SK-N-SH (cell line): ENCODE results near the gene KDELR1. TPM values are rescaled to one million over a fixed set of nuclear protein-coding genes. Genes with fewer than 3 reads are reported as not detected.
"Not testable (repeated sequence)": the region's sequence is repeated elsewhere in the genome, so short reads cannot be mapped to it uniquely, and the experiment has no call there.

ENCODE experiments used
- CTCF ChIA-PET: fragments of 300-600, 350-600 bp; formaldehyde crosslinking; extraction: SDS; loops from one replicate; lab custom pipeline; 2021; lab: Yijun Ruan, JAX
- POLR2A ChIA-PET: fragments of 350-600 bp; sonication (Branson Sonifier 250); formaldehyde crosslinking; extraction: SDS; loops from one replicate; lab custom pipeline; 2020; ENCODE audit warnings: antibody characterized with exemption, inconsistent platforms; lab: Yijun Ruan, JAX
- DNase-seq: peaks from one replicate; pipeline ENCODE4 v3.0.0; 2012
- H2AFZ ChIP-seq: fragments of 200-600 bp; sonication (generic); 2 replicates; pipeline ENCODE4 v1.8.1; 2016; ENCODE audit warnings: antibody characterized with exemption, mild to moderate bottlenecking, low read depth
- H3F3A ChIP-seq: fragments of 200-600 bp; sonication (generic); replicated peaks from 2 replicates; pipeline ENCODE3; 2016; ENCODE audit warnings: antibody characterized with exemption, mild to moderate bottlenecking; ENCODE audit not compliant: insufficient read depth
- H3K27ac ChIP-seq, 2 experiments: fragments of 200-500 bp in 1 of 2; fragments of 200-600 bp in 1 of 2; sonication (Bioruptor generic) in 1 of 2; sonication (generic), shearing (Covaris generic) in 1 of 2; 2 replicates each; pipeline versions ENCODE4 v1.5.1 to v1.6.1; 2014 to 2016; ENCODE audit warnings: low read depth in 2 of 2, inconsistent platforms in 1 of 2, low read length in 1 of 2, mild to moderate bottlenecking in 1 of 2, mixed read lengths in 1 of 2
- H3K27me3 ChIP-seq: fragments of 200-600 bp; sonication (generic), shearing (Covaris generic); 2 replicates; pipeline ENCODE4 v1.6.1; 2016; ENCODE audit warnings: mixed run types; ENCODE audit not compliant: insufficient read depth
- H3K36me3 ChIP-seq, 2 experiments: fragments of 200-500 bp in 1 of 2; fragments of 200-600 bp in 1 of 2; sonication (Bioruptor generic) in 1 of 2; sonication (generic) in 1 of 2; replicated peaks in 1 of 2; 2 replicates each; pipeline versions ENCODE3 to v1.5.1; 2014 to 2016; ENCODE audit warnings: low read length in 1 of 2, mild to moderate bottlenecking in 1 of 2; ENCODE audit not compliant: insufficient read depth in 2 of 2, control insufficient read depth in 1 of 2
- H3K4me1 ChIP-seq, 2 experiments: fragments of 200-500 bp in 1 of 2; fragments of 200-600 bp in 1 of 2; sonication (Bioruptor generic) in 1 of 2; sonication (generic), shearing (Covaris generic) in 1 of 2; 2 replicates each; pipeline versions ENCODE4 v1.5.1 to v1.6.1; 2014 to 2016; ENCODE audit warnings: low read depth in 1 of 2, low read length in 1 of 2, mixed run types in 1 of 2; ENCODE audit not compliant: insufficient read depth in 2 of 2, control insufficient read depth in 1 of 2
- H3K4me2 ChIP-seq: fragments of 200-600 bp; sonication (generic), shearing (Covaris generic); 2 replicates; pipeline ENCODE4 v1.6.1; 2017; ENCODE audit warnings: mixed run types
- H3K4me3 ChIP-seq, 2 experiments: fragments of 200-500 bp in 1 of 2; fragments of 200-600 bp in 1 of 2; sonication (Bioruptor generic) in 1 of 2; sonication (generic), shearing (Covaris generic) in 1 of 2; 2 replicates each; pipeline versions ENCODE4 v1.5.1 to v1.8.1; 2014 to 2016; ENCODE audit warnings: low read depth in 2 of 2, inconsistent platforms in 1 of 2, low read length in 1 of 2, mild to moderate bottlenecking in 1 of 2, mixed read lengths in 1 of 2, moderate library complexity in 1 of 2
- H3K79me2 ChIP-seq: fragments of 200-600 bp; sonication (generic); 2 replicates; pipeline ENCODE4 v1.8.1; 2017; ENCODE audit warnings: mild to moderate bottlenecking; ENCODE audit not compliant: insufficient read depth
- H3K9ac ChIP-seq: fragments of 200-600 bp; sonication (generic); 2 replicates; pipeline ENCODE4 v1.6.1; 2017; ENCODE audit warnings: mixed run types
- H3K9me2 ChIP-seq: fragments of 200-600 bp; sonication (generic); 2 replicates; pipeline ENCODE4 v1.6.1; 2017; ENCODE audit warnings: mixed run types
- H3K9me3 ChIP-seq: fragments of 200-600 bp; sonication (generic); 2 replicates; pipeline ENCODE4 v1.6.1; 2017; ENCODE audit warnings: mixed run types, mild to moderate bottlenecking, moderate library complexity
- H4K20me1 ChIP-seq: fragments of 200-600 bp; sonication (generic); 2 replicates; pipeline ENCODE4 v1.6.1; 2017; ENCODE audit warnings: mild to moderate bottlenecking, mixed run types; ENCODE audit not compliant: insufficient read depth
- CTCF ChIP-seq: fragments of 200-600 bp; sonication (generic); IDR thresholded peaks from 2 replicates; pipeline ENCODE4 v1.6.1; 2017; ENCODE audit warnings: antibody characterized with exemption, mild to moderate bottlenecking, moderate library complexity
- EP300 ChIP-seq, 2 experiments: IDR thresholded peaks; 2 replicates each; pipeline versions ENCODE4 v1.4.0 to v1.6.1; 2012; ENCODE audit warnings: borderline replicate concordance in 1 of 2, low read depth in 1 of 2, low read length in 1 of 2
- GABPA ChIP-seq: IDR thresholded peaks from 2 replicates; pipeline ENCODE4 v1.4.0; 2012; ENCODE audit warnings: low read depth, mild to moderate bottlenecking
- MAX ChIP-seq: IDR thresholded peaks from 2 replicates; pipeline ENCODE4 v1.4.0; 2012; ENCODE audit warnings: low read depth
- MXI1 ChIP-seq: IDR thresholded peaks from 2 replicates; pipeline ENCODE4 v1.6.1; 2012; ENCODE audit warnings: mild to moderate bottlenecking, low read depth, low read length, improper control_type of control experiment
- RAD21 ChIP-seq: IDR thresholded peaks from 2 replicates; pipeline ENCODE4 v1.6.1; 2012; ENCODE audit warnings: mild to moderate bottlenecking, low read length
- SIN3A ChIP-seq: IDR thresholded peaks from 2 replicates; pipeline ENCODE4 v1.6.1; 2012; ENCODE audit warnings: low read depth, mild to moderate bottlenecking, low read length, moderate library complexity, borderline replicate concordance
- SMC3 ChIP-seq: IDR thresholded peaks from 2 replicates; pipeline ENCODE4 v1.6.1; 2012; ENCODE audit warnings: low read depth, low read length, improper control_type of control experiment
- TAF1 ChIP-seq: IDR thresholded peaks from 2 replicates; pipeline ENCODE4 v1.6.1; 2012; ENCODE audit warnings: low read depth, mild to moderate bottlenecking, low read length, moderate library complexity, borderline replicate concordance
- WGBS: methylation state at CpG from one replicate; pipeline ENCODE4 v1.1.6; 2017; ENCODE audit warnings: low lambda C conversion rate; 5-methylcytosine and 5-hydroxymethylcytosine counted together
- polyA plus RNA-seq, 3 experiments: library from polyadenylated mRNA; depleted of rRNA; stranded (reverse); fragments of >200 nt; gene quantifications; 2 replicates each; pipeline ENCODE4 v1.2.3, GENCODE V29; 2012
- TF ChIP-seq, protein P1 (sequence below): IDR thresholded peaks from 2 replicates; pipeline ENCODE4 v1.6.1; 2012; ENCODE audit warnings: mild to moderate bottlenecking, low read depth, low read length, moderate library complexity
- TF ChIP-seq, protein P2 (sequence below): IDR thresholded peaks from 2 replicates; pipeline ENCODE4; 2012

Gene KDELR1
- polyA plus RNA-seq, 1 of the 3 experiments (the other 2 are of a cell fraction): 138 TPM

DNA sequence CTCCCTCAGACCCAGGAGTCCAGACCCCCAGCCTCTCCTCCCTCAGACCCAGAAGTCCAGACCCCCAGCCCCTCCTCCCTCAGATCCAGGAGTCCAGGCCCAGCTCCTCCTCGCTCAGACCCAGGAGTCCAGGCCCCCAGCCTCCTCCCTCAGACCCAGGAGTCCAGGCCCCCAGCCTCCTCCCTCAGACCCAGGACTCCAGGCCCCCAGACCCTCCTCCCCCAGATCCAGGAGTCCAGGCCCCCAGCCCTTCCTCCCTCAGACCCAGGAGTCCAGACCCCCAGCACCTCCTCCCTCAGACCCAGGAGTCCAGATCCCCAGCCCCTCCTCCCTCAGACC, 624 bp upstream of the KDELR1 start:
- H3K27ac ChIP-seq, H3K9ac ChIP-seq, H3K27me3 ChIP-seq, DNase-seq, H2AFZ ChIP-seq, H3K4me2 ChIP-seq, H3K4me3 ChIP-seq, H4K20me1 ChIP-seq, H3K9me2 ChIP-seq, H3K9me3 ChIP-seq: not testable (repeated sequence)
- ChIA-PET POLR2A (interaction anchor here (0.8 to 2.0 kb wide), 3 partner anchors 11 to 59 kb away, joined by 3 to 11 read pairs (median 4); partner anchors contain the start of genes SYNGR4 and TMEM143), CTCF (interaction anchor here (0.6 to 2.7 kb wide), 30 partner anchors 10 to 219 kb away, joined by 3 to 41 read pairs (median 5); partner anchors contain the start of genes SYNGR4 and TMEM143)
- Histone ChIP-seq H3K79me2 (peaks cover 42% of the 10 kb centered on the region), H3F3A (peaks cover 14% of the 10 kb centered on the region), H3K4me1 (peaks cover 0 to 38% of the 10 kb centered on the region in 2 experiments; a peak in 2 of 4 replicates), H3K36me3 (peaks cover 12 to 23% of the 10 kb centered on the region in 2 experiments)
- WGBS: no CpG with 5 or more reads among the region's 1 CpG

- CTCF ChIA-PET: interaction anchor here (0.6 to 2.7 kb wide), 34 partner anchors 9 to 220 kb away, joined by 3 to 41 read pairs (median 5); partner anchors contain the start of genes GRWD1, SYNGR4 and TMEM143
- Histone ChIP-seq H3K79me2 (peaks cover 54% of the 10 kb centered on the region), H3K9ac (peak overlapping the region; percentile 100), H3K4me2 (peak overlapping the region; percentile 98), H3K36me3 (peaks cover 16 to 36% of the 10 kb centered on the region in 2 experiments), H2AFZ (peak overlapping the region; percentile 88; the same call in 1 of the 2 replicates), H3K9me3 (no peaks in the 10 kb centered on the region), H3K27me3 (no peaks in the 10 kb centered on the region), H3F3A (peaks cover 19% of the 10 kb centered on the region), H3K27ac (peak overlapping the region; percentile 80 to 89), H3K4me3 (peak overlapping the region; percentile 70 to 100), H3K4me1 (peaks cover 0 to 24% of the 10 kb centered on the region in 2 experiments; a peak in 2 of 4 replicates), H4K20me1 (no peaks in the 10 kb centered on the region), H3K9me2 (no peaks in the 10 kb centered on the region)
- peak; percentile 84 for DNase-seq
- 3% methylated on average over 6 of the region's 24 CpGs for WGBS
- POLR2A ChIA-PET: interaction anchor here (0.5 to 2.0 kb wide), 3 partner anchors 18 to 874 kb away, joined by 3 to 11 read pairs (median 4); partner anchors contain the start of genes SYNGR4 and TMEM143
- TF ChIP-seq, protein P1, sequence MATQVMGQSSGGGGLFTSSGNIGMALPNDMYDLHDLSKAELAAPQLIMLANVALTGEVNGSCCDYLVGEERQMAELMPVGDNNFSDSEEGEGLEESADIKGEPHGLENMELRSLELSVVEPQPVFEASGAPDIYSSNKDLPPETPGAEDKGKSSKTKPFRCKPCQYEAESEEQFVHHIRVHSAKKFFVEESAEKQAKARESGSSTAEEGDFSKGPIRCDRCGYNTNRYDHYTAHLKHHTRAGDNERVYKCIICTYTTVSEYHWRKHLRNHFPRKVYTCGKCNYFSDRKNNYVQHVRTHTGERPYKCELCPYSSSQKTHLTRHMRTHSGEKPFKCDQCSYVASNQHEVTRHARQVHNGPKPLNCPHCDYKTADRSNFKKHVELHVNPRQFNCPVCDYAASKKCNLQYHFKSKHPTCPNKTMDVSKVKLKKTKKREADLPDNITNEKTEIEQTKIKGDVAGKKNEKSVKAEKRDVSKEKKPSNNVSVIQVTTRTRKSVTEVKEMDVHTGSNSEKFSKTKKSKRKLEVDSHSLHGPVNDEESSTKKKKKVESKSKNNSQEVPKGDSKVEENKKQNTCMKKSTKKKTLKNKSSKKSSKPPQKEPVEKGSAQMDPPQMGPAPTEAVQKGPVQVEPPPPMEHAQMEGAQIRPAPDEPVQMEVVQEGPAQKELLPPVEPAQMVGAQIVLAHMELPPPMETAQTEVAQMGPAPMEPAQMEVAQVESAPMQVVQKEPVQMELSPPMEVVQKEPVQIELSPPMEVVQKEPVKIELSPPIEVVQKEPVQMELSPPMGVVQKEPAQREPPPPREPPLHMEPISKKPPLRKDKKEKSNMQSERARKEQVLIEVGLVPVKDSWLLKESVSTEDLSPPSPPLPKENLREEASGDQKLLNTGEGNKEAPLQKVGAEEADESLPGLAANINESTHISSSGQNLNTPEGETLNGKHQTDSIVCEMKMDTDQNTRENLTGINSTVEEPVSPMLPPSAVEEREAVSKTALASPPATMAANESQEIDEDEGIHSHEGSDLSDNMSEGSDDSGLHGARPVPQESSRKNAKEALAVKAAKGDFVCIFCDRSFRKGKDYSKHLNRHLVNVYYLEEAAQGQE: 0 out of 2 replicates have a peak, but pooled peaks have one; percentile 6
- TF ChIP-seq TAF1 (peak; percentile 33; the same call in 1 of the 2 replicates), SIN3A (peak; percentile 21; the same call in 1 of the 2 replicates), RAD21 (peak; percentile 37), GABPA (peak; percentile 45), MAX (no peak), MXI1 (peak; percentile 42), SMC3 (no peak; the same call in 1 of the 2 replicates), CTCF (peak; percentile 52), EP300 (IDR thresholded peaks at IDR 0.05; ENCODE audit: borderline replicate concordance in 1 of 2, low read depth in 1 of 2, low read length in 1 of 2) (no peak)
- TF ChIP-seq, protein P2, sequence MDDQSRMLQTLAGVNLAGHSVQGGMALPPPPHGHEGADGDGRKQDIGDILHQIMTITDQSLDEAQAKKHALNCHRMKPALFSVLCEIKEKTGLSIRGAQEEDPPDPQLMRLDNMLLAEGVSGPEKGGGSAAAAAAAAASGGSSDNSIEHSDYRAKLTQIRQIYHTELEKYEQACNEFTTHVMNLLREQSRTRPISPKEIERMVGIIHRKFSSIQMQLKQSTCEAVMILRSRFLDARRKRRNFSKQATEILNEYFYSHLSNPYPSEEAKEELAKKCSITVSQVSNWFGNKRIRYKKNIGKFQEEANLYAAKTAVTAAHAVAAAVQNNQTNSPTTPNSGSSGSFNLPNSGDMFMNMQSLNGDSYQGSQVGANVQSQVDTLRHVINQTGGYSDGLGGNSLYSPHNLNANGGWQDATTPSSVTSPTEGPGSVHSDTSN: 0 out of 2 replicates have a peak, but pooled peaks have one; percentile 1
These were observed 907 bp downstream of the KDELR1 start for GRCh38 chr19:48390188-48391099.
